Astrocyte (in vitro differentiated cells and primary cell): ENCODE data around the gene KCNG3. TPM values are rescaled to one million over a fixed set of nuclear protein-coding genes. Genes with fewer than 3 reads are reported as not detected.

ENCODE experiments used
- DNase-seq: peaks from one replicate; pipeline ENCODE4 v3.0.0-alpha.2; 2010; ENCODE audit warnings: low read depth
- FAIRE-seq: peaks from 2 replicates; lab custom pipeline; 2011; peaks lifted over from hg19 to GRCh38; lab: Jason Lieb, UNC
- H2AFZ ChIP-seq: 2 replicates; pipeline ENCODE4 v1.6.0; 2012; ENCODE audit warnings: low read depth, low read length, inconsistent platforms
- H3K27ac ChIP-seq: 2 replicates; pipeline ENCODE4 v1.5.1; 2011; ENCODE audit warnings: low read depth, low read length, inconsistent platforms
- H3K27me3 ChIP-seq: 2 replicates; pipeline ENCODE4 v1.6.0; 2011; ENCODE audit warnings: low read length, inconsistent platforms; ENCODE audit not compliant: insufficient read depth
- H3K36me3 ChIP-seq: 2 replicates; pipeline ENCODE4 v1.5.1; 2011; ENCODE audit warnings: low read length, inconsistent platforms; ENCODE audit not compliant: insufficient read depth
- H3K4me1 ChIP-seq: 2 replicates; pipeline ENCODE4 v1.5.1; 2011; ENCODE audit warnings: low read length, inconsistent platforms; ENCODE audit not compliant: insufficient read depth
- H3K4me2 ChIP-seq: 2 replicates; pipeline ENCODE4 v1.6.0; 2012; ENCODE audit warnings: low read length, inconsistent platforms
- H3K4me3 ChIP-seq: 2 replicates; pipeline ENCODE4 v1.5.1; 2011; ENCODE audit warnings: low read depth, mild to moderate bottlenecking, low read length, inconsistent platforms; ENCODE audit not compliant: insufficient read depth
- H3K79me2 ChIP-seq: 2 replicates; pipeline ENCODE4 v1.6.0; 2012; ENCODE audit warnings: mild to moderate bottlenecking, low read length, inconsistent platforms; ENCODE audit not compliant: insufficient read depth
- H3K9ac ChIP-seq: 2 replicates; pipeline ENCODE4 v1.6.0; 2012; ENCODE audit warnings: mild to moderate bottlenecking, low read length, inconsistent platforms
- H3K9me3 ChIP-seq: 2 replicates; pipeline ENCODE4 v1.5.1; 2012; ENCODE audit warnings: low read depth, mild to moderate bottlenecking, low read length, inconsistent platforms; ENCODE audit not compliant: insufficient read depth
- H4K20me1 ChIP-seq: 2 replicates; pipeline ENCODE4 v1.6.0; 2012; ENCODE audit warnings: low read length, inconsistent platforms; ENCODE audit not compliant: insufficient read depth
- H3K27ac Mint-ChIP-seq: one replicate; pipeline ENCODE4 v1.8.0; 2021; ENCODE audit warnings: mild to moderate bottlenecking, mixed read lengths; ENCODE audit not compliant: unreplicated experiment
- H3K27me3 Mint-ChIP-seq: one replicate; pipeline ENCODE4 v1.8.0; 2021; ENCODE audit warnings: low read depth, mixed read lengths; ENCODE audit not compliant: unreplicated experiment
- H3K36me3 Mint-ChIP-seq: one replicate; pipeline ENCODE4 v1.8.0; 2021; ENCODE audit warnings: low read depth, mixed read lengths; ENCODE audit not compliant: unreplicated experiment
- H3K4me1 Mint-ChIP-seq: one replicate; pipeline ENCODE4 v1.8.0; 2021; ENCODE audit warnings: low read depth, mixed read lengths; ENCODE audit not compliant: unreplicated experiment
- H3K4me3 Mint-ChIP-seq: one replicate; pipeline ENCODE4 v1.8.0; 2021; ENCODE audit warnings: mild to moderate bottlenecking, moderate library complexity, mixed read lengths; ENCODE audit not compliant: unreplicated experiment
- H3K9me3 Mint-ChIP-seq: one replicate; pipeline ENCODE4 v1.8.0; 2021; ENCODE audit warnings: mild to moderate bottlenecking, mixed read lengths; ENCODE audit not compliant: unreplicated experiment
- EZH2 ChIP-seq: IDR thresholded peaks from 2 replicates; pipeline ENCODE4 v1.6.1; 2012; ENCODE audit warnings: mild to moderate bottlenecking, low read length, inconsistent platforms; ENCODE audit not compliant: insufficient read depth
- total RNA-seq: library from RNA; stranded (reverse); gene quantifications from 2 replicates; pipeline ENCODE4 v1.2.1, GENCODE V29; 2021
- TF ChIP-seq, protein P1 (sequence below): IDR thresholded peaks from 2 replicates; pipeline ENCODE4 v1.5.1; 2011; ENCODE audit warnings: low read depth, mild to moderate bottlenecking, inconsistent platforms, low read length, moderate library complexity; ENCODE audit not compliant: insufficient read depth

KCNG3 gene
- total RNA-seq, 1 donor from 2014 or later, result 0.20 TPM

- FAIRE-seq, result no peak
Measured at GRCh38 chr2:42443718-42444399, 49.9 kb downstream of the KCNG3 start.

GRCh38 chr2:42442774-42443173 is 51.0 kb downstream of the KCNG3 start:
- no peak overlapping the region for H3K27ac ChIP-seq
- no peaks in the 10 kb centered on the region for H3K4me1 Mint-ChIP-seq
- H3K9me3 Mint-ChIP-seq, result no peaks in the 10 kb centered on the region
- no peak for FAIRE-seq
- H3K79me2 ChIP-seq, result no peaks in the 10 kb centered on the region
- H3K4me3 Mint-ChIP-seq, result no peak overlapping the region
- DNase-seq, result no peak
- H3K36me3 Mint-ChIP-seq, result no peaks in the 10 kb centered on the region
- no peaks in the 10 kb centered on the region for H4K20me1 ChIP-seq
- no peak overlapping the region for H3K4me3 ChIP-seq
- no peak for TF ChIP-seq EZH2
- TF ChIP-seq, protein P1, sequence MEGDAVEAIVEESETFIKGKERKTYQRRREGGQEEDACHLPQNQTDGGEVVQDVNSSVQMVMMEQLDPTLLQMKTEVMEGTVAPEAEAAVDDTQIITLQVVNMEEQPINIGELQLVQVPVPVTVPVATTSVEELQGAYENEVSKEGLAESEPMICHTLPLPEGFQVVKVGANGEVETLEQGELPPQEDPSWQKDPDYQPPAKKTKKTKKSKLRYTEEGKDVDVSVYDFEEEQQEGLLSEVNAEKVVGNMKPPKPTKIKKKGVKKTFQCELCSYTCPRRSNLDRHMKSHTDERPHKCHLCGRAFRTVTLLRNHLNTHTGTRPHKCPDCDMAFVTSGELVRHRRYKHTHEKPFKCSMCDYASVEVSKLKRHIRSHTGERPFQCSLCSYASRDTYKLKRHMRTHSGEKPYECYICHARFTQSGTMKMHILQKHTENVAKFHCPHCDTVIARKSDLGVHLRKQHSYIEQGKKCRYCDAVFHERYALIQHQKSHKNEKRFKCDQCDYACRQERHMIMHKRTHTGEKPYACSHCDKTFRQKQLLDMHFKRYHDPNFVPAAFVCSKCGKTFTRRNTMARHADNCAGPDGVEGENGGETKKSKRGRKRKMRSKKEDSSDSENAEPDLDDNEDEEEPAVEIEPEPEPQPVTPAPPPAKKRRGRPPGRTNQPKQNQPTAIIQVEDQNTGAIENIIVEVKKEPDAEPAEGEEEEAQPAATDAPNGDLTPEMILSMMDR, result no peak
- no peak overlapping the region for H3K9ac ChIP-seq
- no peaks in the 10 kb centered on the region for H3K27me3 ChIP-seq
- H3K9me3 ChIP-seq, result no peaks in the 10 kb centered on the region
- H3K27ac Mint-ChIP-seq, result no peak overlapping the region
- no peaks in the 10 kb centered on the region for H3K4me1 ChIP-seq
- no peaks in the 10 kb centered on the region for H3K36me3 ChIP-seq
- H2AFZ ChIP-seq, result no peak overlapping the region
- H3K27me3 Mint-ChIP-seq, result peaks cover 3% of the 10 kb centered on the region
- H3K4me2 ChIP-seq, result no peak overlapping the region

More at GRCh38 chr2:42443718-42444399, 49.9 kb downstream of the KCNG3 start:
- Mint-ChIP-seq H3K4me1 (no peaks in the 10 kb centered on the region), H3K4me3 (no peak overlapping the region), H3K36me3 (no peaks in the 10 kb centered on the region), H3K9me3 (no peaks in the 10 kb centered on the region), H3K27ac (no peak overlapping the region), H3K27me3 (peaks cover 3% of the 10 kb centered on the region)
- no peaks in the 10 kb centered on the region for H3K36me3 ChIP-seq
- H4K20me1 ChIP-seq, result no peaks in the 10 kb centered on the region
- H3K27ac ChIP-seq, result no peak overlapping the region
- H3K9me3 ChIP-seq, result no peaks in the 10 kb centered on the region
- no peaks in the 10 kb centered on the region for H3K27me3 ChIP-seq
- H3K4me3 ChIP-seq, result no peak overlapping the region
- H3K79me2 ChIP-seq, result no peaks in the 10 kb centered on the region
- no peak overlapping the region for H3K9ac ChIP-seq
- H3K4me2 ChIP-seq, result no peak overlapping the region
- TF ChIP-seq EZH2, result no peak
- TF ChIP-seq, protein P1, result no peak
- no peak for DNase-seq
- no peak overlapping the region for H2AFZ ChIP-seq
- H3K4me1 ChIP-seq, result no peaks in the 10 kb centered on the region

DNA sequence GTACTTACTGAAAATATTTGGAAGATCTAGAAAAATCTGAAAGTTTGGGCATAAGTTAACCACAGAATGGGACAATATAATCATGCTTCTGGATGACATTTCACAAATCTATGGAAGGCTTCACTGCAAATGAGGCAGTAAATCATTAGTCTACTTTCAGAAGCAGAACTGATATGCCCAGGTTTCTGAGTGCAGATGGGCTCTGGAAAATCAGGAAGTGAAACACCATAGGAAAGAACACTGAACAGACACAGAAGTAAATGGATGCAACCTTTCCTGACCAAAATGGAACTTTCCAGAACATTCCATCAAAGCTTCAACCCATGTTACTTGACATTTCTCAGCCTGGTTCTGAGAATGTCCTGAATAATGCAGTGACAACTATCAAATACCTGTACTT is 55.1 kb downstream of the KCNG3 start:
- Histone ChIP-seq H3K4me1 (no peaks in the 10 kb centered on the region), H3K4me2 (no peak overlapping the region), H3K4me3 (no peak overlapping the region), H2AFZ (no peak overlapping the region), H3K9me3 (no peaks in the 10 kb centered on the region), H3K27me3 (no peaks in the 10 kb centered on the region), H3K27ac (no peak overlapping the region), H3K79me2 (no peaks in the 10 kb centered on the region), H4K20me1 (no peaks in the 10 kb centered on the region), H3K36me3 (no peaks in the 10 kb centered on the region), H3K9ac (no peak overlapping the region)
- H3K4me1 Mint-ChIP-seq, result no peaks in the 10 kb centered on the region
- FAIRE-seq (no peak), DNase-seq (no peak)
- H3K27me3 Mint-ChIP-seq, result no peaks in the 10 kb centered on the region
- no peaks in the 10 kb centered on the region for H3K36me3 Mint-ChIP-seq
- no peak for TF ChIP-seq EZH2
- TF ChIP-seq, protein P1, result no peak
- H3K27ac Mint-ChIP-seq, result no peak overlapping the region
- no peak overlapping the region for H3K4me3 Mint-ChIP-seq
- no peaks in the 10 kb centered on the region for H3K9me3 Mint-ChIP-seq
